ENCODE measurements around the gene TMEM154. TPM values are rescaled to one million over a fixed set of nuclear protein-coding genes. Genes with fewer than 3 reads are reported as not detected.

TMEM154 gene
- total and polyA plus RNA-seq, 10 of the 15 experiments (the other 5 are each of a cell fraction or from before 2014, with no cell fraction given): 5.1 to 41.4 (median 18.2) TPM

DNA sequence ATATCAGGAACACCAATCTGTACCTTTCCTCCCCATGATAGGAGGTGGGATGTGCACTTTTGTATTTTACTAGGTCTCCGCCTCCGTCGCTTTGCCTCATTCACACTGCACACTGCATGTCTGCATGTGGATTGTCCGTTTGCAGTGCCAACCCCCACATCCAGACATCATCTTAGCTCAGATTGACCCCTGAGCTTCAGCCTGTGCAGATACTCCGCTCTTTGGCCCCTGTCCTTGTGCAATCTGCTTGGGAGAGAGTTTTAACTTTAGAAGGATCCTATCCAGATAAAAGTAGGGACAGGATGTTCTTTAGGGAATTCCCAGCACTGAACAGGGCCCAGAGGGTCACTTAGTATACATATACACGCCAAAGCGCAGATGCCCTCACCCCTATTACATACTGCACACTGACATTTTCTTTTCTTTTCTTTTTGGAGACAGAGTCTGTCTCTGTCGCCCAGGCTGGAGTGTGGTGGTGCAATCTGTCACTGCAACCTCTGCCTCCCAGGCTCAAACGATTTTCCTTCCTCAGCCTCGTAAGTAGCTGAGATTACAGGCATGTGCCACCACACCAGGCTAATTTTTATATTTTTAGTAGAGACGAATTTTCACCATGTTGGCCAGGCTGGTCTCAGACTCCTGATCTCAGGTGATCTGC lies 100.6 kb downstream of the TMEM154 start (continued):
- no peak for TF ChIP-seq CBX3 (IDR thresholded peaks at IDR 0.05; ENCODE audit: borderline replicate concordance, low read depth)

DNA sequence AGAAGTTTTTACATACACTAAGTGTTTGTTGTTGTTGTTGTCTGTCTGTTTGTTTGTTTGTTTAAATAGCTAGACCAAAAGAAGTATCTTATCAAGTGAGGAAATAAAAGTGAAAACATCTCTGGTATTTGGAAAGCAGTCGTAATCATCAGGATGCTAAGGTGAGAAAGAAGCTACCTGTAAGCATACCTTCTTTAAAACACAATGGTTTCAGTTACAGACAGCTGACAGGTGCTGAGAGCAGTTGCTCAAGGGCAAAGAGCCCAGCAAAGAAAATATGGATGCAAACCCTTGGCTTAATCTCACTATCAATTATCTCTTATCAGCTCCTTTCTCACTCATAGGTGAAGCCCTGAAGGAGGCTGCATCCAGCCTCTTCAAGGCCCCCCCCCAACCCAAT lies 101.1 kb downstream of the TMEM154 start:
- no peak overlapping the region for H2AFZ ChIP-seq (ENCODE audit: control insufficient read depth, low read depth, low read length)
- ChIA-PET RAD21 (ENCODE audit: unreplicated experiment) (interaction anchor here (1.0 to 4.2 kb wide), 6 partner anchors 17 to 77 kb away, joined by 3 to 14 read pairs (median 6); no protein-coding TSS in a partner anchor), CTCF (interaction anchor here (0.9 to 3.6 kb wide), 9 partner anchors 11 to 170 kb away, joined by 3 to 14 read pairs (median 5); no protein-coding TSS in a partner anchor), SMC1A (ENCODE audit: uncharacterized antibody, unreplicated experiment) (interaction anchor here (0.8 to 6.8 kb wide), 19 partner anchors 11 to 127 kb away, joined by 3 to 42 read pairs (median 4); partner anchors contain the start of gene FBXW7), POLR2A (interaction anchor here (0.7 to 1.8 kb wide), 6 partner anchors 11 to 64 kb away, joined by 3 to 6 read pairs (median 4); no protein-coding TSS in a partner anchor)
- FAIRE-seq: no peak
- no peaks in the 10 kb centered on the region for H3K79me2 ChIP-seq (ENCODE audit: control insufficient read depth, insufficient read depth, low read length)
- no peaks in the 10 kb centered on the region for H4K20me1 ChIP-seq (ENCODE audit: control insufficient read depth, insufficient read depth)
- in situ Hi-C loops (cut with MboI) (no loop called here), intact Hi-C loops (cut with micrococcal nuclease; ENCODE audit: unreplicated experiment) (no loop called here)
- H3K4me3 ChIP-seq: no peak overlapping the region
- no peaks in the 10 kb centered on the region for H3K27me3 ChIP-seq (replicated peaks in 1 of 2; ENCODE audit: control insufficient read depth in 2 of 2, insufficient read depth in 2 of 2, low read length in 1 of 2)
- ATAC-seq: no peak
- no peaks in the 10 kb centered on the region for H3K9me3 ChIP-seq (replicated peaks; ENCODE audit: control insufficient read depth, insufficient read depth, low read length)
- H3K27ac ChIP-seq (ENCODE audit: control insufficient read depth, insufficient read depth): no peak overlapping the region
- WGBS (ENCODE audit: insufficient coverage, insufficient replicate concordance, low lambda C conversion rate, missing lambda C conversion rate): 95% methylated on average over 1 of the region's 1 CpG
- H3K9ac ChIP-seq (ENCODE audit: control insufficient read depth, insufficient read depth, low read length): no peak overlapping the region
- TF ChIP-seq TCF7 (IDR thresholded peaks at IDR 0.05; ENCODE audit: borderline replicate concordance): no peak
- TF ChIP-seq FOXM1 (IDR thresholded peaks at IDR 0.05; ENCODE audit: low read depth, low read length): no peak
- TF ChIP-seq MTA3 (IDR thresholded peaks at IDR 0.05; ENCODE audit: borderline replicate concordance, low read length): no peak
- no peak for TF ChIP-seq EGR1 (IDR thresholded peaks at IDR 0.05; ENCODE audit: borderline replicate concordance in 1 of 2, low read depth in 2 of 2, low read length in 2 of 2)
- TF ChIP-seq CREM (IDR thresholded peaks at IDR 0.05; ENCODE audit: low read depth): no peak
- TF ChIP-seq POLR2AphosphoS2 (IDR thresholded peaks at IDR 0.05; ENCODE audit: low read depth, low read length): no peak
- TF ChIP-seq, protein P1, sequence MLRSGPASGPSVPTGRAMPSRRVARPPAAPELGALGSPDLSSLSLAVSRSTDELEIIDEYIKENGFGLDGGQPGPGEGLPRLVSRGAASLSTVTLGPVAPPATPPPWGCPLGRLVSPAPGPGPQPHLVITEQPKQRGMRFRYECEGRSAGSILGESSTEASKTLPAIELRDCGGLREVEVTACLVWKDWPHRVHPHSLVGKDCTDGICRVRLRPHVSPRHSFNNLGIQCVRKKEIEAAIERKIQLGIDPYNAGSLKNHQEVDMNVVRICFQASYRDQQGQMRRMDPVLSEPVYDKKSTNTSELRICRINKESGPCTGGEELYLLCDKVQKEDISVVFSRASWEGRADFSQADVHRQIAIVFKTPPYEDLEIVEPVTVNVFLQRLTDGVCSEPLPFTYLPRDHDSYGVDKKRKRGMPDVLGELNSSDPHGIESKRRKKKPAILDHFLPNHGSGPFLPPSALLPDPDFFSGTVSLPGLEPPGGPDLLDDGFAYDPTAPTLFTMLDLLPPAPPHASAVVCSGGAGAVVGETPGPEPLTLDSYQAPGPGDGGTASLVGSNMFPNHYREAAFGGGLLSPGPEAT (IDR thresholded peaks at IDR 0.05; ENCODE audit: low read depth): no peak
- TF ChIP-seq EP300 (IDR thresholded peaks at IDR 0.05; ENCODE audit: borderline replicate concordance in 1 of 2, control insufficient read depth in 1 of 2, low read depth in 2 of 2, low read length in 2 of 2): no peak
- TF ChIP-seq MEF2A (IDR thresholded peaks at IDR 0.05; ENCODE audit: insufficient read depth, low read depth, low read length): no peak
- no peak for TF ChIP-seq ZSCAN29 (IDR thresholded peaks at IDR 0.05)
- TF ChIP-seq, protein P2, sequence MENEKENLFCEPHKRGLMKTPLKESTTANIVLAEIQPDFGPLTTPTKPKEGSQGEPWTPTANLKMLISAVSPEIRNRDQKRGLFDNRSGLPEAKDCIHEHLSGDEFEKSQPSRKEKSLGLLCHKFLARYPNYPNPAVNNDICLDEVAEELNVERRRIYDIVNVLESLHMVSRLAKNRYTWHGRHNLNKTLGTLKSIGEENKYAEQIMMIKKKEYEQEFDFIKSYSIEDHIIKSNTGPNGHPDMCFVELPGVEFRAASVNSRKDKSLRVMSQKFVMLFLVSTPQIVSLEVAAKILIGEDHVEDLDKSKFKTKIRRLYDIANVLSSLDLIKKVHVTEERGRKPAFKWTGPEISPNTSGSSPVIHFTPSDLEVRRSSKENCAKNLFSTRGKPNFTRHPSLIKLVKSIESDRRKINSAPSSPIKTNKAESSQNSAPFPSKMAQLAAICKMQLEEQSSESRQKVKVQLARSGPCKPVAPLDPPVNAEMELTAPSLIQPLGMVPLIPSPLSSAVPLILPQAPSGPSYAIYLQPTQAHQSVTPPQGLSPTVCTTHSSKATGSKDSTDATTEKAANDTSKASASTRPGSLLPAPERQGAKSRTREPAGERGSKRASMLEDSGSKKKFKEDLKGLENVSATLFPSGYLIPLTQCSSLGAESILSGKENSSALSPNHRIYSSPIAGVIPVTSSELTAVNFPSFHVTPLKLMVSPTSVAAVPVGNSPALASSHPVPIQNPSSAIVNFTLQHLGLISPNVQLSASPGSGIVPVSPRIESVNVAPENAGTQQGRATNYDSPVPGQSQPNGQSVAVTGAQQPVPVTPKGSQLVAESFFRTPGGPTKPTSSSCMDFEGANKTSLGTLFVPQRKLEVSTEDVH (IDR thresholded peaks at IDR 0.05; ENCODE audit: low read depth, partially characterized antibody): no peak
- no peak for TF ChIP-seq NFIC (IDR thresholded peaks at IDR 0.05; ENCODE audit: low read depth, low read length)
- TF ChIP-seq CHD4 (IDR thresholded peaks at IDR 0.05): no peak
- no peak for TF ChIP-seq TCF3 (IDR thresholded peaks at IDR 0.05; ENCODE audit: borderline replicate concordance, insufficient read depth, low read depth, low read length)
- TF ChIP-seq SMAD5 (IDR thresholded peaks at IDR 0.05; ENCODE audit: low read depth): no peak
- no peak for TF ChIP-seq YY1 (IDR thresholded peaks at IDR 0.05; ENCODE audit: low read depth, low read length)
- DNase-seq (ENCODE audit: low read depth, low spot score): no peak
- no peaks in the 10 kb centered on the region for H3K36me3 ChIP-seq (ENCODE audit: control insufficient read depth in 2 of 2, insufficient read depth in 2 of 2, low read length in 1 of 2)
- H3K4me2 ChIP-seq (ENCODE audit: control insufficient read depth, insufficient read depth): no peak overlapping the region
- H3K4me1 ChIP-seq (ENCODE audit: control insufficient read depth, insufficient read depth, low read length): no peaks in the 10 kb centered on the region
- BruUV-seq (replicated peaks): no TSS peak
